HEK293 (cell line): ENCODE data around the gene EZH2.

ENCODE experiments used
- CTCF ChIA-PET: fragments of 350-600 bp; formaldehyde crosslinking; extraction: SDS; loops from one replicate; lab custom pipeline; 2021; ENCODE audit warnings: antibody characterized with exemption; lab: Yijun Ruan, JAX
- POLR2A ChIA-PET: fragments of 300-600 bp; formaldehyde crosslinking; extraction: SDS; loops from one replicate; lab custom pipeline; 2020; ENCODE audit warnings: antibody characterized with exemption, inconsistent platforms; lab: Yijun Ruan, JAX
- H3K27ac ChIP-seq: fragments of 200-500 bp; sonication (Bioruptor generic); 2 replicates; pipeline ENCODE4 v1.5.1; 2014; ENCODE audit warnings: low read depth, low read length, control low read depth, inconsistent platforms; ENCODE audit errors: extremely low read depth
- H3K36me3 ChIP-seq, 2 experiments: fragments of 200-500 bp in 1 of 2; sonication (Bioruptor generic) in 1 of 2; 1 replicate in 1 of 2; 2 replicates in 1 of 2; pipeline ENCODE4 v1.5.1; 2014 to 2017; ENCODE audit warnings: inconsistent platforms in 2 of 2, low read length in 2 of 2; ENCODE audit not compliant: control insufficient read depth in 2 of 2, insufficient read depth in 1 of 2
- H3K4me1 ChIP-seq: fragments of 200-500 bp; sonication (Bioruptor generic); 2 replicates; pipeline ENCODE4 v1.5.1; 2014; ENCODE audit warnings: mild to moderate bottlenecking, low read length, inconsistent platforms; ENCODE audit not compliant: control insufficient read depth, insufficient read depth
- H3K4me3 ChIP-seq: 2 replicates; pipeline ENCODE4 v1.5.1; 2011; ENCODE audit warnings: low read depth, mild to moderate bottlenecking, control low read depth, low read length, moderate library complexity
- H3K9me3 ChIP-seq: fragments of 200-500 bp; sonication (Bioruptor generic); 2 replicates; pipeline ENCODE4 v1.5.1; 2014; ENCODE audit warnings: low read depth, low read length, inconsistent platforms; ENCODE audit not compliant: control insufficient read depth, insufficient read depth
- FEZF1 ChIP-seq: fragments of 450-650 bp; formaldehyde crosslinking; IDR thresholded peaks from 2 replicates; pipeline ENCODE4 v1.5.1; 2016; ENCODE audit warnings: missing biosample characterization, missing genetic modification characterization
- SP3 ChIP-seq: fragments of 450-650 bp; formaldehyde crosslinking; IDR thresholded peaks from 2 replicates; pipeline ENCODE4 v1.5.1; 2016; ENCODE audit warnings: missing biosample characterization, missing genetic modification characterization
- TRIM28 ChIP-seq: IDR thresholded peaks from 2 replicates; pipeline ENCODE4 v1.6.1; 2011; ENCODE audit warnings: low read length, control low read depth, borderline replicate concordance
- ZBTB1 ChIP-seq: fragments of 450-650 bp; formaldehyde crosslinking; IDR thresholded peaks from 2 replicates; pipeline ENCODE4 v1.5.1; 2016; ENCODE audit warnings: missing biosample characterization, missing genetic modification characterization
- ZBTB8A ChIP-seq: fragments of 450-650 bp; formaldehyde crosslinking; IDR thresholded peaks from 2 replicates; pipeline ENCODE4 v1.5.1; 2016; ENCODE audit warnings: missing biosample characterization, missing genetic modification characterization
- ZEB2 ChIP-seq: fragments of 450-650 bp; formaldehyde crosslinking; IDR thresholded peaks from 2 replicates; pipeline ENCODE4 v1.5.1; 2016; ENCODE audit warnings: missing biosample characterization, missing genetic modification characterization
- ZFP69B ChIP-seq: fragments of 450-650 bp; formaldehyde crosslinking; IDR thresholded peaks from 2 replicates; pipeline ENCODE4 v1.5.1; 2016; ENCODE audit warnings: missing biosample characterization, missing genetic modification characterization
- ZNF175 ChIP-seq: fragments of 450-650 bp; formaldehyde crosslinking; IDR thresholded peaks from 2 replicates; pipeline ENCODE4 v1.5.1; 2016; ENCODE audit warnings: missing biosample characterization, missing genetic modification characterization
- ZNF202 ChIP-seq: fragments of 450-650 bp; formaldehyde crosslinking; IDR thresholded peaks from 2 replicates; pipeline ENCODE4 v1.5.1; 2016; ENCODE audit warnings: missing biosample characterization, missing genetic modification characterization, borderline replicate concordance
- ZNF214 ChIP-seq: fragments of 450-650 bp; formaldehyde crosslinking; IDR thresholded peaks from 2 replicates; pipeline ENCODE4 v1.5.1; 2017; ENCODE audit warnings: missing biosample characterization, mild to moderate bottlenecking, missing genetic modification characterization, borderline replicate concordance
- ZNF324 ChIP-seq: fragments of 450-650 bp; formaldehyde crosslinking; IDR thresholded peaks from 2 replicates; pipeline ENCODE4 v1.5.1; 2016; ENCODE audit warnings: missing biosample characterization, missing genetic modification characterization
- ZNF335 ChIP-seq: fragments of 450-650 bp; formaldehyde crosslinking; conservative IDR thresholded peaks from 2 replicates; pipeline ENCODE4 v1.5.1; 2016; ENCODE audit warnings: missing biosample characterization, missing genetic modification characterization
- ZNF433 ChIP-seq: fragments of 450-650 bp; formaldehyde crosslinking; IDR thresholded peaks from 2 replicates; pipeline ENCODE4 v1.5.1; 2016; ENCODE audit warnings: missing biosample characterization, missing genetic modification characterization, low read depth
- ZNF48 ChIP-seq: fragments of 450-650 bp; formaldehyde crosslinking; IDR thresholded peaks from 2 replicates; pipeline ENCODE4 v1.5.1; 2016; ENCODE audit warnings: missing biosample characterization, missing genetic modification characterization
- ZNF768 ChIP-seq: fragments of 450-650 bp; formaldehyde crosslinking; IDR thresholded peaks from 2 replicates; pipeline ENCODE4 v1.5.1; 2018; ENCODE audit warnings: missing biosample characterization, mild to moderate bottlenecking, missing genetic modification characterization
- ZNF785 ChIP-seq: fragments of 450-650 bp; formaldehyde crosslinking; IDR thresholded peaks from 2 replicates; pipeline ENCODE4 v1.5.1; 2016; ENCODE audit warnings: missing biosample characterization, missing genetic modification characterization
- ZNF791 ChIP-seq: fragments of 450-650 bp; formaldehyde crosslinking; IDR thresholded peaks from 2 replicates; pipeline ENCODE4 v1.5.1; 2016; ENCODE audit warnings: missing biosample characterization, missing genetic modification characterization
- TF ChIP-seq, protein P1 (sequence below): fragments of 450-650 bp; formaldehyde crosslinking; IDR thresholded peaks from 2 replicates; pipeline ENCODE4 v1.5.1; 2016; ENCODE audit warnings: missing biosample characterization, missing genetic modification characterization
- TF ChIP-seq, protein P2 (sequence below): fragments of 450-650 bp; formaldehyde crosslinking; optimal IDR thresholded peaks from 2 replicates; pipeline ENCODE3; 2016; ENCODE audit warnings: missing biosample characterization, mild to moderate bottlenecking, missing genetic modification characterization
- TF ChIP-seq, protein P3 (sequence below): fragments of 450-650 bp; formaldehyde crosslinking; IDR thresholded peaks from 2 replicates; pipeline ENCODE4 v1.5.1; 2016; ENCODE audit warnings: missing biosample characterization, missing genetic modification characterization

Gene EZH2

DNA sequence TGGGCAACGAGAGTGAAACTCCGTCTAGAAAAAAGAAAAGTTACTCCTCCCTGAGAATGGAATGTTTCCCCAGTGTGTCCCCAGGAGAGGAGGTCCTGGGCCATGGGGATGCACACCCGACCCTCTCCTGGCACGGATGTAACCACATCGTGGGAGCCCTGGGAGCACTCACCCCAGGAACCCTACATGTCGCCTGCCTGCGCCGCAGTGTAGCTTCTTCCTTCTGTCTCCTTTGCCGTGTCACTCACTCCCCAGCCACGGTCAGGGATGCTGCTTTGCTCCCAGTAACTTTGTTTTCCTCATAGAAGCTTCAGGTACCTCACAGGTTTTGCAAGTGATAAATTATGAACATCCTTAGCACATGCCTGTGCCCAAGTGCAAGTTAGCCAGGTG lies 82.0 kb downstream of the EZH2 start:
- no peak overlapping the region for H3K4me3 ChIP-seq
- ChIA-PET POLR2A (no interaction called here), CTCF (interaction anchor here (1.0 to 1.5 kb wide), 2 partner anchors 227 to 297 kb away, joined by 3 read pairs; no protein-coding TSS in a partner anchor)
- H3K4me1 ChIP-seq: no peaks in the 10 kb centered on the region
- H3K27ac ChIP-seq: no peak overlapping the region
- H3K9me3 ChIP-seq: no peaks in the 10 kb centered on the region
- H3K36me3 ChIP-seq: peaks cover 10 to 76% of the 10 kb centered on the region in 2 experiments
- TF ChIP-seq ZBTB8A (tag by site-specific recombination): no peak
- TF ChIP-seq ZNF202 (tag by site-specific recombination): no peak
- TF ChIP-seq, protein P1, sequence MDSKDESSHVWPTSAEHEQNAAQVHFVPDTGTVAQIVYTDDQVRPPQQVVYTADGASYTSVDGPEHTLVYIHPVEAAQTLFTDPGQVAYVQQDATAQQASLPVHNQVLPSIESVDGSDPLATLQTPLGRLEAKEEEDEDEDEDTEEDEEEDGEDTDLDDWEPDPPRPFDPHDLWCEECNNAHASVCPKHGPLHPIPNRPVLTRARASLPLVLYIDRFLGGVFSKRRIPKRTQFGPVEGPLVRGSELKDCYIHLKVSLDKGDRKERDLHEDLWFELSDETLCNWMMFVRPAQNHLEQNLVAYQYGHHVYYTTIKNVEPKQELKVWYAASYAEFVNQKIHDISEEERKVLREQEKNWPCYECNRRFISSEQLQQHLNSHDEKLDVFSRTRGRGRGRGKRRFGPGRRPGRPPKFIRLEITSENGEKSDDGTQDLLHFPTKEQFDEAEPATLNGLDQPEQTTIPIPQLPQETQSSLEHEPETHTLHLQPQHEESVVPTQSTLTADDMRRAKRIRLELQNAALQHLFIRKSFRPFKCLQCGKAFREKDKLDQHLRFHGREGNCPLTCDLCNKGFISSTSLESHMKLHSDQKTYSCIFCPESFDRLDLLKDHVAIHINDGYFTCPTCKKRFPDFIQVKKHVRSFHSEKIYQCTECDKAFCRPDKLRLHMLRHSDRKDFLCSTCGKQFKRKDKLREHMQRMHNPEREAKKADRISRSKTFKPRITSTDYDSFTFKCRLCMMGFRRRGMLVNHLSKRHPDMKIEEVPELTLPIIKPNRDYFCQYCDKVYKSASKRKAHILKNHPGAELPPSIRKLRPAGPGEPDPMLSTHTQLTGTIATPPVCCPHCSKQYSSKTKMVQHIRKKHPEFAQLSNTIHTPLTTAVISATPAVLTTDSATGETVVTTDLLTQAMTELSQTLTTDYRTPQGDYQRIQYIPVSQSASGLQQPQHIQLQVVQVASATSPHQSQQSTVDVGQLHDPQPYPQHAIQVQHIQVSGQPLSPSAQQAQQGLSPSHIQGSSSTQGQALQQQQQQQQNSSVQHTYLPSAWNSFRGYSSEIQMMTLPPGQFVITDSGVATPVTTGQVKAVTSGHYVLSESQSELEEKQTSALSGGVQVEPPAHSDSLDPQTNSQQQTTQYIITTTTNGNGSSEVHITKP (tag by site-specific recombination): no peak
- TF ChIP-seq ZNF433 (tag by site-specific recombination): no peak
- TF ChIP-seq ZEB2 (tag by site-specific recombination): no peak
- TF ChIP-seq ZNF785: no peak
- TF ChIP-seq, protein P2, sequence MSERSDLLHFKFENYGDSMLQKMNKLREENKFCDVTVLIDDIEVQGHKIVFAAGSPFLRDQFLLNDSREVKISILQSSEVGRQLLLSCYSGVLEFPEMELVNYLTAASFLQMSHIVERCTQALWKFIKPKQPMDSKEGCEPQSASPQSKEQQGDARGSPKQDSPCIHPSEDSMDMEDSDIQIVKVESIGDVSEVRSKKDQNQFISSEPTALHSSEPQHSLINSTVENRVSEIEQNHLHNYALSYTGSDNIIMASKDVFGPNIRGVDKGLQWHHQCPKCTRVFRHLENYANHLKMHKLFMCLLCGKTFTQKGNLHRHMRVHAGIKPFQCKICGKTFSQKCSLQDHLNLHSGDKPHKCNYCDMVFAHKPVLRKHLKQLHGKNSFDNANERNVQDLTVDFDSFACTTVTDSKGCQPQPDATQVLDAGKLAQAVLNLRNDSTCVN (tag by site-specific recombination): no peak
- TF ChIP-seq ZNF791 (tag by site-specific recombination): no peak
- TF ChIP-seq ZNF175 (tag by site-specific recombination): no peak
- TF ChIP-seq ZFP69B (tag by site-specific recombination): no peak
- no peak for TF ChIP-seq ZNF335 (tag by site-specific recombination)
- TF ChIP-seq ZNF48: no peak
- TF ChIP-seq ZNF324 (tag by site-specific recombination): no peak
- no peak for TF ChIP-seq ZBTB1 (tag by site-specific recombination)
- TF ChIP-seq FEZF1: no peak
- TF ChIP-seq ZNF214: no peak

DNA sequence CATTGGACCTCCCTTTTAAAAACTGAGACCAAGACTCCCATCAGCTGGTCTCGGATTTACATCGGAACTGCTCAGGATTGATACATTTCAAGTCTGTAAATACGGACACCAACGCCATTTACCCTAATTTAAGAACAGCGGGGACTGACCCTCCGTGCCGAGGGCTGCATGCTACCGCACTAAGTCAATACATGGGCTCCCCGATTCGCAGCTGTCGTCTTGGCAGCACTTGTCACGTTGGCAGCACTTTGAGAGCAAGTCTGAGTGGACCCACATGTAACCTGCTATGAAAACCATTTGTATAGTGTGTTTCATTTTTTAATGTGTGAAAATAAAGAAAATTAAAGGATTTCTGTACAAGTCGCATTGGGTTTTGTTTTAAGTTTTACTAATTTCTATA lies 83.4 kb downstream of the EZH2 start:
- peaks cover 10 to 75% of the 10 kb centered on the region in 2 experiments for H3K36me3 ChIP-seq
- no peaks in the 10 kb centered on the region for H3K4me1 ChIP-seq
- TF ChIP-seq, protein P3, sequence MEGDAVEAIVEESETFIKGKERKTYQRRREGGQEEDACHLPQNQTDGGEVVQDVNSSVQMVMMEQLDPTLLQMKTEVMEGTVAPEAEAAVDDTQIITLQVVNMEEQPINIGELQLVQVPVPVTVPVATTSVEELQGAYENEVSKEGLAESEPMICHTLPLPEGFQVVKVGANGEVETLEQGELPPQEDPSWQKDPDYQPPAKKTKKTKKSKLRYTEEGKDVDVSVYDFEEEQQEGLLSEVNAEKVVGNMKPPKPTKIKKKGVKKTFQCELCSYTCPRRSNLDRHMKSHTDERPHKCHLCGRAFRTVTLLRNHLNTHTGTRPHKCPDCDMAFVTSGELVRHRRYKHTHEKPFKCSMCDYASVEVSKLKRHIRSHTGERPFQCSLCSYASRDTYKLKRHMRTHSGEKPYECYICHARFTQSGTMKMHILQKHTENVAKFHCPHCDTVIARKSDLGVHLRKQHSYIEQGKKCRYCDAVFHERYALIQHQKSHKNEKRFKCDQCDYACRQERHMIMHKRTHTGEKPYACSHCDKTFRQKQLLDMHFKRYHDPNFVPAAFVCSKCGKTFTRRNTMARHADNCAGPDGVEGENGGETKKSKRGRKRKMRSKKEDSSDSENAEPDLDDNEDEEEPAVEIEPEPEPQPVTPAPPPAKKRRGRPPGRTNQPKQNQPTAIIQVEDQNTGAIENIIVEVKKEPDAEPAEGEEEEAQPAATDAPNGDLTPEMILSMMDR (tag by site-specific recombination): no peak
- TF ChIP-seq SP3: no peak
- no peak for TF ChIP-seq ZNF768 (tag by site-specific recombination)
- no peak for TF ChIP-seq TRIM28
- POLR2A ChIA-PET: no interaction called here
- CTCF ChIA-PET: no interaction called here
- H3K9me3 ChIP-seq: no peaks in the 10 kb centered on the region
- no peak overlapping the region for H3K27ac ChIP-seq
- H3K4me3 ChIP-seq: no peak overlapping the region
